IMR-90 (cell line): ENCODE measurements around the gene OR51G2. TPM values are rescaled to one million over a fixed set of nuclear protein-coding genes. Genes with fewer than 3 reads are reported as not detected.
"Not testable (repeated sequence)": the region's sequence is repeated elsewhere in the genome, so short reads cannot be mapped to it uniquely, and the experiment has no call there.

Experiments
- ATAC-seq: fragments of 200-7000 bp; cut with Tn5 transposase; 2 replicates; pipeline ENCODE4 v1.9.1; 2020; ENCODE audit warnings: low read depth, mild to moderate bottlenecking, moderate library complexity
- BruUV-seq: library from RNA; stranded (reverse); fragments of 400-500 nt; replicated peaks from 2 replicates; lab custom pipeline; 2021; lab: Mats Ljungman, UMichigan
- CTCF ChIA-PET: fragments of 300-600 bp; formaldehyde crosslinking; extraction: SDS; loops from one replicate; lab custom pipeline; 2021; ENCODE audit warnings: antibody characterized with exemption; lab: Yijun Ruan, JAX
- POLR2A ChIA-PET: fragments of 300-600 bp; sonication (Branson Sonifier 250); formaldehyde crosslinking; loops from one replicate; lab custom pipeline; 2022; ENCODE audit warnings: antibody characterized with exemption; ENCODE audit not compliant: unreplicated experiment; lab: Charles Lee
- DNase-seq: peaks from one replicate; pipeline ENCODE4 v3.0.0; 2013
- H2AFZ ChIP-seq: replicated peaks from 2 replicates; pipeline ENCODE3; 2013; ENCODE audit warnings: low read length, mild to moderate bottlenecking; ENCODE audit not compliant: poor library complexity
- H2AK5ac ChIP-seq: 2 replicates; pipeline ENCODE4 v1.6.1; 2013; ENCODE audit warnings: low read depth, low read length, inconsistent platforms
- H2AK9ac ChIP-seq: replicated peaks from 2 replicates; pipeline ENCODE3; 2013; ENCODE audit warnings: mild to moderate bottlenecking, low read depth, low read length, moderate library complexity; ENCODE audit not compliant: poor library complexity
- H2BK120ac ChIP-seq: 2 replicates; pipeline ENCODE4 v1.6.1; 2013; ENCODE audit warnings: low read depth, low read length, inconsistent platforms
- H2BK15ac ChIP-seq: 3 replicates; pipeline ENCODE4 v1.6.1; 2013; ENCODE audit warnings: low read depth, low read length, inconsistent platforms
- H2BK20ac ChIP-seq: 2 replicates; pipeline ENCODE4 v1.6.1; 2013; ENCODE audit warnings: low read depth, mild to moderate bottlenecking, inconsistent platforms, low read length, moderate library complexity
- H2BK5ac ChIP-seq: 2 replicates; pipeline ENCODE4 v1.6.1; 2013; ENCODE audit warnings: mild to moderate bottlenecking, low read depth, low read length, inconsistent platforms; ENCODE audit not compliant: poor library complexity, severe bottlenecking
- H3K14ac ChIP-seq: replicated peaks from 2 replicates; pipeline ENCODE4 v1.6.1; 2013; ENCODE audit warnings: low read depth, low read length, inconsistent platforms
- H3K18ac ChIP-seq: 2 replicates; pipeline ENCODE4 v1.6.1; 2013; ENCODE audit warnings: low read depth, low read length, control low read depth
- H3K23ac ChIP-seq: 2 replicates; pipeline ENCODE4 v1.6.1; 2013; ENCODE audit warnings: low read depth, low read length, inconsistent platforms
- H3K27ac ChIP-seq: 2 replicates; pipeline ENCODE4 v1.5.1; 2013; ENCODE audit warnings: mild to moderate bottlenecking, control low read depth, low read length; ENCODE audit not compliant: insufficient read depth
- H3K27me3 ChIP-seq: 2 replicates; pipeline ENCODE4 v1.6.1; 2013; ENCODE audit warnings: low read length; ENCODE audit not compliant: control insufficient read depth, insufficient read depth
- H3K36me3 ChIP-seq: 2 replicates; pipeline ENCODE4 v1.6.1; 2013; ENCODE audit warnings: low read length, mixed read lengths; ENCODE audit not compliant: control insufficient read depth, insufficient read depth
- H3K4ac ChIP-seq: 2 replicates; pipeline ENCODE4 v1.6.1; 2013; ENCODE audit warnings: low read depth, low read length, inconsistent platforms
- H3K4me1 ChIP-seq: 2 replicates; pipeline ENCODE4 v1.6.1; 2013; ENCODE audit warnings: low read length, mixed read lengths; ENCODE audit not compliant: control insufficient read depth, insufficient read depth
- H3K4me2 ChIP-seq: 2 replicates; pipeline ENCODE4 v1.6.1; 2013; ENCODE audit warnings: low read depth, mild to moderate bottlenecking, control low read depth, low read length, moderate library complexity
- H3K4me3 ChIP-seq: 2 replicates; pipeline ENCODE4 v1.5.1; 2013; ENCODE audit warnings: low read depth, mild to moderate bottlenecking, control low read depth, low read length, moderate library complexity; ENCODE audit not compliant: insufficient read depth
- H3K56ac ChIP-seq: 2 replicates; pipeline ENCODE4 v1.6.1; 2013; ENCODE audit warnings: low read length, inconsistent platforms; ENCODE audit not compliant: insufficient read depth; ENCODE audit errors: extremely low read depth
- H3K79me1 ChIP-seq, 2 experiments: 2 replicates each; pipeline ENCODE4 v1.6.1; 2013; ENCODE audit warnings: low read length in 2 of 2, inconsistent platforms in 1 of 2, low read depth in 1 of 2
- H3K9ac ChIP-seq: 2 replicates; pipeline ENCODE4 v1.6.1; 2013; ENCODE audit warnings: low read depth, low read length, control low read depth
- H3K9me1 ChIP-seq: 2 replicates; pipeline ENCODE4 v1.6.1; 2013; ENCODE audit warnings: low read length, inconsistent platforms; ENCODE audit not compliant: insufficient read depth
- H3K9me3 ChIP-seq: 2 replicates; pipeline ENCODE4 v1.6.1; 2013; ENCODE audit warnings: low read length; ENCODE audit not compliant: control insufficient read depth, insufficient read depth
- H4K20me1 ChIP-seq: 2 replicates; pipeline ENCODE4 v1.6.1; 2013; ENCODE audit warnings: low read length, inconsistent platforms; ENCODE audit not compliant: insufficient read depth
- H4K5ac ChIP-seq: 2 replicates; pipeline ENCODE4 v1.6.1; 2013; ENCODE audit warnings: mild to moderate bottlenecking, low read depth, low read length, control low read depth
- H4K8ac ChIP-seq, 2 experiments: 2 replicates each; pipeline ENCODE4 v1.6.1; 2013; ENCODE audit warnings: low read depth in 2 of 2, low read length in 2 of 2, control low read depth in 1 of 2, inconsistent platforms in 1 of 2
- H4K91ac ChIP-seq: 2 replicates; pipeline ENCODE4 v1.6.1; 2013; ENCODE audit warnings: low read depth, low read length, inconsistent platforms; ENCODE audit not compliant: insufficient read depth
- WGBS, 2 experiments: methylation state at CpG; one replicate each; pipeline versions ENCODE4 v1.1.5 to v1.1.7; 2013; ENCODE audit warnings: missing lambda C conversion rate in 2 of 2; ENCODE audit not compliant: insufficient read length in 1 of 2; ENCODE audit errors: extremely low coverage in 2 of 2; 5-methylcytosine and 5-hydroxymethylcytosine counted together
- dilution Hi-C: fragments of 300-500 bp; cut with HindIII; formaldehyde crosslinking; loops from one replicate; pipeline ENCODE4 v1.14.3; 2018; ENCODE audit warnings: low sequenced_read_pairs; ENCODE audit not compliant: unreplicated experiment
- in situ Hi-C: fragments of 300-500 bp; cut with MboI; formaldehyde crosslinking; loops from 3 replicates; pipeline ENCODE4 v1.14.3; 2019; ENCODE audit warnings: low sequenced_read_pairs, inconsistent platforms, mixed read lengths
- intact Hi-C: fragments of 100-400 bp; cut with micrococcal nuclease; formaldehyde crosslinking; loops from 2 replicates; pipeline ENCODE4 v1.10.0; 2022
- polyA plus RNA-seq, 3 experiments: library from polyadenylated mRNA; depleted of rRNA; stranded (reverse); fragments of >200 nt; gene quantifications; 2 replicates each; pipeline ENCODE4 v1.2.3, GENCODE V29; 2012; ENCODE audit warnings: low replicate concordance in 1 of 3
- total RNA-seq: library from RNA; depleted of rRNA; stranded (reverse); fragments of >200 nt; gene quantifications from 2 replicates; pipeline ENCODE4 v1.2.3, GENCODE V29; 2012

The OR51G2 gene
- total and polyA plus RNA-seq, 2 of the 4 experiments (the other 2 are of a cell fraction) = not detected

- dilution Hi-C loops, H3K4me1 ChIP-seq, H2AFZ ChIP-seq, intact Hi-C loops, H4K91ac ChIP-seq, H3K56ac ChIP-seq, H3K18ac ChIP-seq, H3K27me3 ChIP-seq, H3K9me3 ChIP-seq, H3K4me3 ChIP-seq, H3K27ac ChIP-seq, H3K36me3 ChIP-seq, H3K9ac ChIP-seq, H2BK15ac ChIP-seq, H3K14ac ChIP-seq, H2AK5ac ChIP-seq, H4K8ac ChIP-seq, H4K5ac ChIP-seq, BruUV-seq, in situ Hi-C loops, H2BK120ac ChIP-seq, H2BK20ac ChIP-seq, CTCF ChIA-PET, H3K4ac ChIP-seq, H2BK5ac ChIP-seq, ATAC-seq, H3K79me1 ChIP-seq, POLR2A ChIA-PET, DNase-seq, H3K9me1 ChIP-seq, H4K20me1 ChIP-seq, H3K23ac ChIP-seq, H3K4me2 ChIP-seq, H2AK9ac ChIP-seq: not testable (repeated sequence)
- no CpG with 5 or more reads among the region's 2 CpGs for WGBS, 2 experiments
Observed at GRCh38 chr11:4955613-4956012, 36.5 kb upstream of the OR51G2 start, which contains the start of gene OR51A2. Gene OR51A2 (minus strand): TSS chr11:4955713. CDS start chr11:4955713, 0 bp downstream.
